ENCODE measurements around the gene ST3GAL3. TPM values are rescaled to one million over a fixed set of nuclear protein-coding genes. Genes with fewer than 3 reads are reported as not detected.

Gene ST3GAL3
- total RNA-seq, 1 donor from 2014 or later: 15.7 TPM

- no peak for DNase-seq
These were observed 207.5 kb downstream of the ST3GAL3 start for GRCh38 chr1:43914576-43915525.

GRCh38 chr1:43919906-43920305 is 212.6 kb downstream of the ST3GAL3 start:
- no peak for DNase-seq

GRCh38 chr1:43921022-43921421 is 213.7 kb downstream of the ST3GAL3 start:
- DNase-seq: no peak

GRCh38 chr1:43924516-43924915 is 217.2 kb downstream of the ST3GAL3 start:
- DNase-seq: no peak

- DNase-seq: no peak
These were observed 218.5 kb downstream of the ST3GAL3 start for GRCh38 chr1:43925846-43926245.

- DNase-seq: no peak
These were observed 223.0 kb downstream of the ST3GAL3 start for GRCh38 chr1:43930168-43930948.

- no peak for DNase-seq
These were observed 223.6 kb downstream of the ST3GAL3 start for GRCh38 chr1:43930949-43931275.

- DNase-seq: no peak
These were observed 224.7 kb downstream of the ST3GAL3 start for GRCh38 chr1:43931711-43932660.

GRCh38 chr1:43932786-43933385 is 225.6 kb downstream of the ST3GAL3 start:
- no peak for DNase-seq

- no peak for DNase-seq
These were observed 226.2 kb downstream of the ST3GAL3 start, which contains the start of gene ARTN for GRCh38 chr1:43933386-43934100. Gene ARTN (plus strand): TSS chr1:43933801. CDS start chr1:43935657, 1,856 bp downstream.

- peak; percentile 40 for DNase-seq
These were observed 227.0 kb downstream of the ST3GAL3 start for GRCh38 chr1:43934101-43934985.

- DNase-seq: no peak
These were observed 227.6 kb downstream of the ST3GAL3 start for GRCh38 chr1:43934986-43935324.

- no peak for DNase-seq
These were observed 228.5 kb downstream of the ST3GAL3 start for GRCh38 chr1:43935711-43936427.

GRCh38 chr1:43936431-43937151 is 229.3 kb downstream of the ST3GAL3 start:
- DNase-seq: no peak

- no peak for DNase-seq
These were observed 230.0 kb downstream of the ST3GAL3 start for GRCh38 chr1:43937179-43937865.

GRCh38 chr1:43938383-43938782 is 231.0 kb downstream of the ST3GAL3 start:
- DNase-seq: no peak

GRCh38 chr1:43938892-43939587 is 231.7 kb downstream of the ST3GAL3 start:
- DNase-seq: no peak
